PC-3 (cell line): ENCODE results near the gene KLK1. TPM values are rescaled to one million over a fixed set of nuclear protein-coding genes. Genes with fewer than 3 reads are reported as not detected.

ENCODE experiments used
- ATAC-seq: fragments of 200-7000 bp; cut with Tn5 transposase; 2 replicates; pipeline ENCODE4 v1.9.1; 2020; ENCODE audit warnings: mild to moderate bottlenecking, moderate library complexity
- BruUV-seq: library from RNA; stranded (reverse); fragments of 400-500 nt; replicated peaks from 2 replicates; lab custom pipeline; 2021; lab: Mats Ljungman, UMichigan
- CTCF ChIA-PET: fragments of 300-600 bp; sonication (Branson Sonifier 250); formaldehyde crosslinking; loops from one replicate; lab custom pipeline; 2022; ENCODE audit warnings: antibody characterized with exemption; lab: Charles Lee
- POLR2A ChIA-PET: fragments of 300-600 bp; sonication (Branson Sonifier 250); formaldehyde crosslinking; loops from one replicate; lab custom pipeline; 2022; ENCODE audit warnings: antibody characterized with exemption; ENCODE audit not compliant: unreplicated experiment; lab: Charles Lee
- DNase-seq: peaks from one replicate; pipeline ENCODE4 v3.0.0-alpha.2; 2015
- H2AFZ ChIP-seq: fragments of 300-600 bp; sonication (generic); 2 replicates; pipeline ENCODE4 v1.6.0; 2016; ENCODE audit warnings: antibody characterized with exemption, low read length
- H3F3A ChIP-seq: fragments of 300-600 bp; sonication (generic); one replicate; pipeline ENCODE4 v1.6.0; 2017; ENCODE audit warnings: antibody characterized with exemption, low read length, control low read depth, mild to moderate bottlenecking; ENCODE audit not compliant: unreplicated experiment
- H3K27ac ChIP-seq: fragments of 300-600 bp; sonication (generic); 2 replicates; pipeline ENCODE4 v1.5.1; 2016; ENCODE audit warnings: mild to moderate bottlenecking, low read length
- H3K27me3 ChIP-seq: fragments of 300-600 bp; sonication (generic); 2 replicates; pipeline ENCODE4 v1.6.1; 2016; ENCODE audit warnings: low read length, mixed read lengths
- H3K36me3 ChIP-seq: fragments of 300-600 bp; sonication (generic); 2 replicates; pipeline ENCODE4 v1.6.1; 2016; ENCODE audit warnings: low read depth, mixed run types, low read length, mixed read lengths
- H3K4me1 ChIP-seq: fragments of 300-600 bp; sonication (generic); 2 replicates; pipeline ENCODE4 v1.5.1; 2016; ENCODE audit warnings: low read length; ENCODE audit not compliant: insufficient read depth
- H3K4me2 ChIP-seq: fragments of 300-600 bp; sonication (generic); 2 replicates; pipeline ENCODE4 v1.6.0; 2016; ENCODE audit warnings: low read length
- H3K4me3 ChIP-seq: fragments of 300-600 bp; sonication (generic); 2 replicates; pipeline ENCODE4 v1.5.1; 2016; ENCODE audit warnings: mild to moderate bottlenecking, low read length, mixed read lengths
- H3K79me2 ChIP-seq: fragments of 300-600 bp; sonication (generic); 2 replicates; pipeline ENCODE4 v1.6.1; 2017; ENCODE audit warnings: low read length, mixed read lengths
- H3K9ac ChIP-seq: fragments of 300-600 bp; sonication (generic); 2 replicates; pipeline ENCODE4 v1.6.0; 2016; ENCODE audit warnings: mild to moderate bottlenecking, low read length
- H3K9me2 ChIP-seq: fragments of 300-600 bp; sonication (generic); replicated peaks from 2 replicates; pipeline ENCODE4 v1.6.1; 2016; ENCODE audit warnings: mixed run types, low read length, mixed read lengths
- H3K9me3 ChIP-seq: fragments of 300-600 bp; sonication (generic); 2 replicates; pipeline ENCODE4 v1.6.1; 2016; ENCODE audit warnings: low read length, mixed read lengths
- H4K20me1 ChIP-seq: fragments of 300-600 bp; sonication (generic); 2 replicates; pipeline ENCODE4 v1.6.1; 2016; ENCODE audit warnings: low read length, mixed read lengths
- EZH2 ChIP-seq: fragments of 300-600 bp; sonication (generic); IDR thresholded peaks from one replicate; pipeline ENCODE4 v1.6.1; 2017; ENCODE audit warnings: antibody characterized with exemption, mild to moderate bottlenecking, low read length; ENCODE audit not compliant: unreplicated experiment
- EZH2phosphoT487 ChIP-seq: fragments of 300-600 bp; sonication (generic); IDR thresholded peaks from 2 replicates; pipeline ENCODE4 v1.6.1; 2018; ENCODE audit warnings: mild to moderate bottlenecking, antibody characterized with exemption, low read length, borderline replicate concordance
- intact Hi-C: fragments of 100-400 bp; cut with micrococcal nuclease; formaldehyde crosslinking; loops from 2 replicates; pipeline ENCODE4 v1.9.0; 2023
- total RNA-seq: library from RNA; depleted of rRNA; stranded (reverse); fragments of >200 nt; gene quantifications from 2 replicates; pipeline ENCODE4 v1.2.3, GENCODE V29; 2014
- TF ChIP-seq, protein P1 (sequence below): fragments of 300-600 bp; sonication (generic); conservative IDR thresholded peaks from 2 replicates; pipeline ENCODE4 v1.5.1; 2017; ENCODE audit warnings: antibody characterized with exemption, low read depth, mild to moderate bottlenecking, low read length

KLK1 gene
- total RNA-seq, 1 experiment from 2014 or later = not detected

DNA sequence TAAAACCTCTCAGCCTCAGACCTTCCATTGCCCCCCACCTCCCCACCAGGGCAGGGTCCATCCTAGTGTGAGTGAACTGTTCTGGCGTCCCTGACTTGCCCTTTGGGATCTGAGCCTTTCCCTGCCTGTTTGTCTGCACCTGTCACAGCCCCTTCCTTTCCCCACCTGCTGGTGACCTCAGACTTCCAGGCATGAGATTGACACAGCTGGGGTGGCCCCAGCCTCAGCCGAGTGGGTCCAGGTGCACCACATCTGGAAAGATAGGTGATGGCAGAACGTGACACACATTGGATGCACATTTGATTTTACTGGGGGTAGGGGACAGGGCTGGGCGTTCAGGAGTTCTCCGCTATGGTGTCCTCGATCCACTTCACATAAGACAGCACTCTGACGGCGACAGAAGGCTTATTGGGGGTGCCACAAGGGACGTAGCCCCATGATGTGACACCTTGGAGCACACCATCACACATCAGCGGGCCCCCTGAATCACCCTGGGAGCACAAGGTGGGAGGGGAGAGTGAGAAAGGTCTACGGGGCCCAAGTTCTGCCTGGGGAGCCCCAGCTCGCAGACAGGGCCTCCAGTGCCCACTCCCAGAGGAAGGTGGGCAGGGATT lies 4.6 kb downstream of the KLK1 start:
- no TSS peak for BruUV-seq
- Histone ChIP-seq H3K4me2 (no peak overlapping the region), H3K4me3 (no peak overlapping the region), H3F3A (no peaks in the 10 kb centered on the region), H3K27ac (no peak overlapping the region), H3K79me2 (no peaks in the 10 kb centered on the region), H3K4me1 (no peaks in the 10 kb centered on the region), H3K9me2 (no peaks in the 10 kb centered on the region), H4K20me1 (no peaks in the 10 kb centered on the region), H3K9me3 (no peaks in the 10 kb centered on the region), H3K36me3 (no peaks in the 10 kb centered on the region), H3K9ac (no peak overlapping the region), H3K27me3 (peaks cover 68% of the 10 kb centered on the region), H2AFZ (no peak overlapping the region)
- ChIA-PET POLR2A (no interaction called here), CTCF (interaction anchor here (0.6 kb wide), 1 partner anchor 202 kb away, joined by 4 read pairs; no protein-coding TSS in a partner anchor)
- intact Hi-C loops = no loop called here
- TF ChIP-seq EZH2phosphoT487 (no peak), EZH2 (no peak)
- TF ChIP-seq, protein P1, sequence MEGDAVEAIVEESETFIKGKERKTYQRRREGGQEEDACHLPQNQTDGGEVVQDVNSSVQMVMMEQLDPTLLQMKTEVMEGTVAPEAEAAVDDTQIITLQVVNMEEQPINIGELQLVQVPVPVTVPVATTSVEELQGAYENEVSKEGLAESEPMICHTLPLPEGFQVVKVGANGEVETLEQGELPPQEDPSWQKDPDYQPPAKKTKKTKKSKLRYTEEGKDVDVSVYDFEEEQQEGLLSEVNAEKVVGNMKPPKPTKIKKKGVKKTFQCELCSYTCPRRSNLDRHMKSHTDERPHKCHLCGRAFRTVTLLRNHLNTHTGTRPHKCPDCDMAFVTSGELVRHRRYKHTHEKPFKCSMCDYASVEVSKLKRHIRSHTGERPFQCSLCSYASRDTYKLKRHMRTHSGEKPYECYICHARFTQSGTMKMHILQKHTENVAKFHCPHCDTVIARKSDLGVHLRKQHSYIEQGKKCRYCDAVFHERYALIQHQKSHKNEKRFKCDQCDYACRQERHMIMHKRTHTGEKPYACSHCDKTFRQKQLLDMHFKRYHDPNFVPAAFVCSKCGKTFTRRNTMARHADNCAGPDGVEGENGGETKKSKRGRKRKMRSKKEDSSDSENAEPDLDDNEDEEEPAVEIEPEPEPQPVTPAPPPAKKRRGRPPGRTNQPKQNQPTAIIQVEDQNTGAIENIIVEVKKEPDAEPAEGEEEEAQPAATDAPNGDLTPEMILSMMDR = no peak
- ATAC-seq (no peak), DNase-seq (no peak)

DNA sequence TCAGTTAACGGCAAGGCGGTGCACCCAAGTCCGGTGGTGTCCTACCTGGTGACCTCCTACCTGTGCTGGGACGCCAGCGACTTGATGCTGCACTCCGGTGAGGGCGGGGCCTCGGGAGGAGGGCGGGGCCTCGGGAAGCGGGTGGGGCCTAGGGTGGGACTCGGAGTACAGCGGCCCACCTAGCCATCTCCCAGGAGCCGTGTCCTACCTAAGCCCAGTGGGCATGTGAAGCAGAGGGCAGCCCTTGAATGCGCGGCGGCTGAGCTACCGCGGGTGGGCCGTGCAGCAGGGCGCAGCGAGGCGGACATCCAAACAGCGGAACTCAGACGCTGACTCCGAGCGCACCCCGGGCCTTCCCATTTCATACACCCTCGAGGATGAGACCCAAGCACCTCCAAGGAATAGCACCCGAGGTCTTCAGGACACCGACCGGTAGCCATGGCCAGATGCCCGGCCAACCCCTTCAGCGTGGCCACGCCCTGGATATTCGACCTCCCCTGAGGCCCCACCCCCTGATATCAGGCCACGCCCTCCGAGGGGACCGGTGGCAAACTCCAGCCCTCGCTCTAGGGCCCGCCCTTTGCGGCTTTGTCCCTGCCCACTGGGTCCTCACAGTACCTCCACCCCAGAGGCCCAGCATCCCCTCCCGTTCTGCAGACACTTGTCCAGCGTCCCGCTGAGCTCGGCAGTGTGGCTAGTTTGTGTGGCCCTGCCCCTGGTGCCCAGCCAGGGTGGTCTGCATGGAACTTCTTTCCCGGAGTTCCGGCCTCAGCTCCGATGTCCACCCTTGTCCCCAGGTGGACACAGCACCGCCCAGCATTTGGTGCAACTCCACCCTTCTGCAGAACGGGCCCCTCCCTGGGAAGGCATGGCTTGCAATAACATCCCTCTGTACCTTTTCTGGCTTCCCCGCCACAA lies 5.4 kb downstream of the KLK1 start:
- no peaks in the 10 kb centered on the region for H3K9me3 ChIP-seq
- no peak overlapping the region for H3K27ac ChIP-seq
- peak overlapping the region; percentile 55 for H2AFZ ChIP-seq
- no peaks in the 10 kb centered on the region for H4K20me1 ChIP-seq
- TF ChIP-seq EZH2phosphoT487 (no peak), EZH2 (no peak)
- TF ChIP-seq, protein P1 = no peak
- intact Hi-C loops = no loop called here
- no peak overlapping the region for H3K9ac ChIP-seq
- CTCF ChIA-PET = no interaction called here
- POLR2A ChIA-PET = no interaction called here
- peak overlapping the region; percentile 67 for H3K4me2 ChIP-seq
- no TSS peak for BruUV-seq
- H3K79me2 ChIP-seq = no peaks in the 10 kb centered on the region
- no peaks in the 10 kb centered on the region for H3K4me1 ChIP-seq
- ATAC-seq (peak; percentile 72), DNase-seq (peak; percentile 59)
- H3K36me3 ChIP-seq = no peaks in the 10 kb centered on the region
- H3K9me2 ChIP-seq = no peaks in the 10 kb centered on the region
- H3F3A ChIP-seq = no peaks in the 10 kb centered on the region
- peak overlapping the region; percentile 46 for H3K4me3 ChIP-seq
- H3K27me3 ChIP-seq = peaks cover 61% of the 10 kb centered on the region

DNA sequence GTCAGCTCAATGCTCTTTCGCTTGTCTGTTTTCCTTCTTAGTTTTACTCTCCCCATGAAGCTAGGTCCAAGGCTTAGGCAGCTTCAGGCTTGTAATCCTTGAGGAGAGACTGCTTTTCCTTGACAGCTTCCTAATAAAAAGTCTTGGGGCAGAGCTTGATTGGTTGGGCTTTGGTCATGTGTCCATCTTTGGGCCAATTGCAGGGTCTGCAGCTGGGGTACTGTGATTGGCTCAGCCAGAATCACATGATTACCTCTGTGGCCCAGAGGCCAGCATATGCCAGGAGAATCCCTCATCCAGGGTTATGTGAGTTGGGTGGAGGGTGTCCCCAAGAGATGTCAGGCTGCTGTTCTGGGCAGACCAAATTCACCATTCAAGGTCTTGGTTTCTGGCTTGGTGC lies 8.1 kb downstream of the KLK1 start:
- Histone ChIP-seq H4K20me1 (no peaks in the 10 kb centered on the region), H3K27ac (no peak overlapping the region), H3F3A (no peaks in the 10 kb centered on the region), H3K4me3 (no peak overlapping the region), H2AFZ (no peak overlapping the region), H3K36me3 (no peaks in the 10 kb centered on the region), H3K4me2 (no peak overlapping the region), H3K9me3 (no peaks in the 10 kb centered on the region), H3K9me2 (no peaks in the 10 kb centered on the region), H3K79me2 (no peaks in the 10 kb centered on the region), H3K4me1 (no peaks in the 10 kb centered on the region), H3K27me3 (peaks cover 38% of the 10 kb centered on the region), H3K9ac (no peak overlapping the region)
- no TSS peak for BruUV-seq
- DNase-seq (no peak), ATAC-seq (no peak)
- CTCF ChIA-PET = no interaction called here
- intact Hi-C loops = no loop called here
- POLR2A ChIA-PET = no interaction called here
- TF ChIP-seq, protein P1 = no peak
- TF ChIP-seq EZH2phosphoT487 = no peak
- TF ChIP-seq EZH2 = no peak
